ENCODE data around the gene METTL23.
"Not testable (repeated sequence)": the region's sequence is repeated elsewhere in the genome, so short reads cannot be mapped to it uniquely, and the experiment has no call there.

GRCh38 chr17:76745785-76746184 is 19.1 kb downstream of the METTL23 start:
- TF ChIP-seq CTCF, POLR2AphosphoS5, POLR2A, EP300 (IDR thresholded peaks at IDR 0.05): not testable (repeated sequence)
